ENCODE results near the gene MSANTD7. TPM values are rescaled to one million over a fixed set of nuclear protein-coding genes. Genes with fewer than 3 reads are reported as not detected.
A peak's percentile ranks its signal among the peaks of the same experiment; 100 is the strongest.

Gene MSANTD7
- total and polyA plus RNA-seq, 2 of the 13 experiments (the other 11 are each of a cell fraction or from before 2014, with no cell fraction given), result 3.7 to 16.7 TPM

DNA sequence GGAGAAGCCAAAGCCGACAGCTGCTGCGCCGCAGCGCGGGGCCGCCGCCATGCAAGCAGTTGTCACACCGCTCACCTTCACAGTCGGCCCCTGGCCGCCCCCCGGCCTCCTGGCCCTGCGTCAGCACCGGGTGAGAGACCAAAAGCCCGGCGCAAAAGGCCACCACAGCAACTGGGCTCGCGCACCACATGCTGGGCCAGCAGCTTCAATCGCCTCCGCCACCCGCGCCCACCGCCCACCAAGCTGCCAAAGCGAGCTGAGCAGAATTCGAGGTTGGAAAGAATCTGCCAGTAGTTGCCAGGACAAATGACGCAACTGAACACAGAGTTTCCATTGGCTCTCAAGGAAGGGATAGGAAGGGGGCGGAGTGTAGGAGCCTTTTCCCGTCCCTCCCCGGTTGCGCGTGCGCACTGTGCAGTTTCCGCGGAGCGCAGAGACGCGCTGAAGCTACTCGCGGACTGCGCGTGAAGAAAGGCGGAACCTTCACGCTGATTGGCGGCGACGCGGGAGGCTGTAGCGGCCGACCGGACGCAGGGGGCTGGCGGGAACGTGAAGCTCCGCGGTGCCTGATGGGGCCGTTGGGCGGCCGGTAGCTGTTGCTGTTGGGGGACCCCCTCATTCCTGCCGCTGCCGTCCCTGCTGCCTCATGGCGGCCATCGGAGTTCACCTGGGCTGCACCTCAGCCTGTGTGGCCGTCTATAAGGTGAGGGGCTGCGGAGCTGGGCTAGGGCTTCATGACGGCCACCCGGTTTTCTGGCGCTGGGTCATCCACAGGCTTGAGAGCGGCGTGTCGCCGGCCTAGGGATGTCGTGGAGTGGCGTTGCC is at the start of gene MSANTD7, which contains the start of the genes CDNF and HSPA14 (continued):
- TF ChIP-seq ZNF138 (CRISPR knock-in tag; IDR thresholded peaks at IDR 0.05; ENCODE audit: low read depth) (no peak), ZMYM2 (CRISPR knock-in tag; IDR thresholded peaks at IDR 0.05) (no peak; the same call in 1 of the 2 replicates), MAF1 (CRISPR knock-in tag; IDR thresholded peaks at IDR 0.05; ENCODE audit: borderline replicate concordance) (peak; percentile 88; the same call in 1 of the 2 replicates), KDM6A (CRISPR knock-in tag; IDR thresholded peaks at IDR 0.05; ENCODE audit: low read depth) (no peak), ZSCAN25 (CRISPR knock-in tag; IDR thresholded peaks at IDR 0.05) (peak; percentile 58; the same call in 1 of the 2 replicates), BRCA1 (CRISPR knock-in tag; IDR thresholded peaks at IDR 0.05) (0 out of 2 replicates have a peak, but pooled peaks have one; percentile 85), GLI4 (CRISPR knock-in tag; IDR thresholded peaks at IDR 0.05; ENCODE audit: borderline replicate concordance) (no peak), SP1 (IDR thresholded peaks at IDR 0.05) (no peak), SP1 (CRISPR knock-in tag; IDR thresholded peaks at IDR 0.05) (no peak; the same call in 1 of the 2 replicates), BRD4 (CRISPR knock-in tag; IDR thresholded peaks at IDR 0.05) (peak; percentile 62; the same call in 1 of the 2 replicates), MXI1 (IDR thresholded peaks at IDR 0.05; ENCODE audit: borderline replicate concordance, low read depth, low read length) (peak; percentile 59; the same call in 1 of the 3 replicates), DMAP1 (CRISPR knock-in tag; IDR thresholded peaks at IDR 0.05) (no peak; the same call in none of the 2 replicates), ZC3H4 (CRISPR knock-in tag; IDR thresholded peaks at IDR 0.05; ENCODE audit: borderline replicate concordance) (no peak), ZBTB3 (CRISPR knock-in tag; IDR thresholded peaks at IDR 0.05; ENCODE audit: borderline replicate concordance, low read depth) (no peak), ZNF616 (CRISPR knock-in tag; IDR thresholded peaks at IDR 0.05; ENCODE audit: low read depth) (peak; percentile 5; the same call in 1 of the 2 replicates), SIN3B (IDR thresholded peaks at IDR 0.05; ENCODE audit: low read length) (peak; percentile 59; the same call in 1 of the 2 replicates), KDM2A (CRISPR knock-in tag; IDR thresholded peaks at IDR 0.05; ENCODE audit: borderline replicate concordance, low read depth) (peak; percentile 60; the same call in 1 of the 2 replicates), MIER3 (CRISPR knock-in tag; IDR thresholded peaks at IDR 0.05; ENCODE audit: borderline replicate concordance) (no peak), ZSCAN9 (CRISPR knock-in tag; IDR thresholded peaks at IDR 0.05; ENCODE audit: borderline replicate concordance) (no peak), SMYD3 (CRISPR knock-in tag; IDR thresholded peaks at IDR 0.05) (no peak)
- TF ChIP-seq, protein P1, sequence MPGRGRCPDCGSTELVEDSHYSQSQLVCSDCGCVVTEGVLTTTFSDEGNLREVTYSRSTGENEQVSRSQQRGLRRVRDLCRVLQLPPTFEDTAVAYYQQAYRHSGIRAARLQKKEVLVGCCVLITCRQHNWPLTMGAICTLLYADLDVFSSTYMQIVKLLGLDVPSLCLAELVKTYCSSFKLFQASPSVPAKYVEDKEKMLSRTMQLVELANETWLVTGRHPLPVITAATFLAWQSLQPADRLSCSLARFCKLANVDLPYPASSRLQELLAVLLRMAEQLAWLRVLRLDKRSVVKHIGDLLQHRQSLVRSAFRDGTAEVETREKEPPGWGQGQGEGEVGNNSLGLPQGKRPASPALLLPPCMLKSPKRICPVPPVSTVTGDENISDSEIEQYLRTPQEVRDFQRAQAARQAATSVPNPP (CRISPR knock-in tag; IDR thresholded peaks at IDR 0.05), result no peak
- TF ChIP-seq, protein P2, sequence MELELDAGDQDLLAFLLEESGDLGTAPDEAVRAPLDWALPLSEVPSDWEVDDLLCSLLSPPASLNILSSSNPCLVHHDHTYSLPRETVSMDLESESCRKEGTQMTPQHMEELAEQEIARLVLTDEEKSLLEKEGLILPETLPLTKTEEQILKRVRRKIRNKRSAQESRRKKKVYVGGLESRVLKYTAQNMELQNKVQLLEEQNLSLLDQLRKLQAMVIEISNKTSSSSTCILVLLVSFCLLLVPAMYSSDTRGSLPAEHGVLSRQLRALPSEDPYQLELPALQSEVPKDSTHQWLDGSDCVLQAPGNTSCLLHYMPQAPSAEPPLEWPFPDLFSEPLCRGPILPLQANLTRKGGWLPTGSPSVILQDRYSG (CRISPR knock-in tag; IDR thresholded peaks at IDR 0.05), result 0 out of 2 replicates have a peak, but pooled peaks have one; percentile 78
- TF ChIP-seq, protein P3, sequence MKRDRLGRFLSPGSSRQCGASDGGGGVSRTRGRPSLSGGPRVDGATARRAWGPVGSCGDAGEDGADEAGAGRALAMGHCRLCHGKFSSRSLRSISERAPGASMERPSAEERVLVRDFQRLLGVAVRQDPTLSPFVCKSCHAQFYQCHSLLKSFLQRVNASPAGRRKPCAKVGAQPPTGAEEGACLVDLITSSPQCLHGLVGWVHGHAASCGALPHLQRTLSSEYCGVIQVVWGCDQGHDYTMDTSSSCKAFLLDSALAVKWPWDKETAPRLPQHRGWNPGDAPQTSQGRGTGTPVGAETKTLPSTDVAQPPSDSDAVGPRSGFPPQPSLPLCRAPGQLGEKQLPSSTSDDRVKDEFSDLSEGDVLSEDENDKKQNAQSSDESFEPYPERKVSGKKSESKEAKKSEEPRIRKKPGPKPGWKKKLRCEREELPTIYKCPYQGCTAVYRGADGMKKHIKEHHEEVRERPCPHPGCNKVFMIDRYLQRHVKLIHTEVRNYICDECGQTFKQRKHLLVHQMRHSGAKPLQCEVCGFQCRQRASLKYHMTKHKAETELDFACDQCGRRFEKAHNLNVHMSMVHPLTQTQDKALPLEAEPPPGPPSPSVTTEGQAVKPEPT (CRISPR knock-in tag; IDR thresholded peaks at IDR 0.05; ENCODE audit: low read depth), result 0 out of 2 replicates have a peak, but pooled peaks have one; percentile 13
- TF ChIP-seq, protein P4, sequence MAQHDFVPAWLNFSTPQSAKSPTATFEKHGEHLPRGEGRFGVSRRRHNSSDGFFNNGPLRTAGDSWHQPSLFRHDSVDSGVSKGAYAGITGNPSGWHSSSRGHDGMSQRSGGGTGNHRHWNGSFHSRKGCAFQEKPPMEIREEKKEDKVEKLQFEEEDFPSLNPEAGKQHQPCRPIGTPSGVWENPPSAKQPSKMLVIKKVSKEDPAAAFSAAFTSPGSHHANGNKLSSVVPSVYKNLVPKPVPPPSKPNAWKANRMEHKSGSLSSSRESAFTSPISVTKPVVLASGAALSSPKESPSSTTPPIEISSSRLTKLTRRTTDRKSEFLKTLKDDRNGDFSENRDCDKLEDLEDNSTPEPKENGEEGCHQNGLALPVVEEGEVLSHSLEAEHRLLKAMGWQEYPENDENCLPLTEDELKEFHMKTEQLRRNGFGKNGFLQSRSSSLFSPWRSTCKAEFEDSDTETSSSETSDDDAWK (CRISPR knock-in tag; IDR thresholded peaks at IDR 0.05), result no peak
- TF ChIP-seq, protein P5, sequence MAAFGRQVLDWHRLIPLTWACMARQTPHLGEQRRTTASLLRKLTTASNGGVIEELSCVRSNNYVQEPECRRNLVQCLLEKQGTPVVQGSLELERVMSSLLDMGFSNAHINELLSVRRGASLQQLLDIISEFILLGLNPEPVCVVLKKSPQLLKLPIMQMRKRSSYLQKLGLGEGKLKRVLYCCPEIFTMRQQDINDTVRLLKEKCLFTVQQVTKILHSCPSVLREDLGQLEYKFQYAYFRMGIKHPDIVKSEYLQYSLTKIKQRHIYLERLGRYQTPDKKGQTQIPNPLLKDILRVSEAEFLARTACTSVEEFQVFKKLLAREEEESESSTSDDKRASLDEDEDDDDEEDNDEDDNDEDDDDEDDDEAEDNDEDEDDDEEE (CRISPR knock-in tag; IDR thresholded peaks at IDR 0.05), result no peak
